ENCODE measurements around the gene VPS36. TPM values are rescaled to one million over a fixed set of nuclear protein-coding genes. Genes with fewer than 3 reads are reported as not detected.

VPS36 gene
- total RNA-seq, 2 donors from 2014 or later, result 35.3 to 44.6 TPM

DNA sequence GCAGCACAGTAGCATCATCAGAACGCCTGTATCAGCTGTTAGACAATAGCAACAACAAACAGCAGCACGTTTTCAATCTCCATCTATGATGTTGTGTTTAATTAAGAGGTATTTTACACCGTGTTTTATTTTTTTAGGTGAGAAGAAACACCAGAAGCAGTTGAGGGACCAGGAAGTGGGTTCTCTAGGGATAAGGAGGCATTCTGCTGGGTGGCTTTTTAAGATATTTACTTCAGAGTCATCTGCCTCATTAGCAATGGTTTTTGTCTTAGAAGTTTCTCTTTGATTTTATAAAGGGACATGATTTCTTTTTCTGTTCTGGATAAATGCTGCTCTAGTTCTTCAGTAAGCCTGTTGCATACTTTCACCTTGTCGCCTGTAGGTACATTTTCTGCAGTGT lies 13.1 kb upstream of the VPS36 start:
- H3K36me3 ChIP-seq (replicated peaks in 1 of 2; ENCODE audit: insufficient read depth in 1 of 2, low read depth in 2 of 2), result peaks cover 0 to 3% of the 10 kb centered on the region in 2 donors
- H3K9me3 ChIP-seq, result no peaks in the 10 kb centered on the region
- no peaks in the 10 kb centered on the region for H3K27me3 ChIP-seq
- no peak for ATAC-seq
- no peak for DNase-seq
- H3K4me1 ChIP-seq, result no peaks in the 10 kb centered on the region
- no peak overlapping the region for H3K4me3 ChIP-seq
- no peak overlapping the region for H3K27ac ChIP-seq
- 80 to 81% methylated on average over 4 of the region's 4 CpGs for WGBS, 2 donors
- TF ChIP-seq, protein P1, sequence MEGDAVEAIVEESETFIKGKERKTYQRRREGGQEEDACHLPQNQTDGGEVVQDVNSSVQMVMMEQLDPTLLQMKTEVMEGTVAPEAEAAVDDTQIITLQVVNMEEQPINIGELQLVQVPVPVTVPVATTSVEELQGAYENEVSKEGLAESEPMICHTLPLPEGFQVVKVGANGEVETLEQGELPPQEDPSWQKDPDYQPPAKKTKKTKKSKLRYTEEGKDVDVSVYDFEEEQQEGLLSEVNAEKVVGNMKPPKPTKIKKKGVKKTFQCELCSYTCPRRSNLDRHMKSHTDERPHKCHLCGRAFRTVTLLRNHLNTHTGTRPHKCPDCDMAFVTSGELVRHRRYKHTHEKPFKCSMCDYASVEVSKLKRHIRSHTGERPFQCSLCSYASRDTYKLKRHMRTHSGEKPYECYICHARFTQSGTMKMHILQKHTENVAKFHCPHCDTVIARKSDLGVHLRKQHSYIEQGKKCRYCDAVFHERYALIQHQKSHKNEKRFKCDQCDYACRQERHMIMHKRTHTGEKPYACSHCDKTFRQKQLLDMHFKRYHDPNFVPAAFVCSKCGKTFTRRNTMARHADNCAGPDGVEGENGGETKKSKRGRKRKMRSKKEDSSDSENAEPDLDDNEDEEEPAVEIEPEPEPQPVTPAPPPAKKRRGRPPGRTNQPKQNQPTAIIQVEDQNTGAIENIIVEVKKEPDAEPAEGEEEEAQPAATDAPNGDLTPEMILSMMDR (IDR thresholded peaks at IDR 0.05), result no peak
- TF ChIP-seq POLR2A (IDR thresholded peaks at IDR 0.05), result no peak
- intact Hi-C loops (cut with DNase I), result no loop called here

DNA sequence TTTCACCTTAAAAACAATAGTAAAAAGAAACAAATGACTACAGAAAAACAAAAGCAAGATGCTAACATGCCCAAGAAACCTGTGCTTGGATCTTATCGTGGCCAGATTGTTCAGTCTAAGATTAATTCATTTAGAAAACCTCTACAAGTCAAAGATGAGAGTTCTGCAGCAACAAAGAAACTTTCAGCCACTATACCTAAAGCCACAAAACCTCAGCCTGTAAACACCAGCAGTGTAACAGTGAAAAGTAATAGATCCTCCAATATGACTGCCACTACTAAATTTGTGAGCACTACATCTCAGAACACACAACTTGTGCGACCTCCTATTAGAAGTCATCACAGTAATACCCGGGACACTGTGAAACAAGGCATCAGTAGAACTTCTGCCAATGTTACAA lies 10.8 kb upstream of the VPS36 start:
- WGBS, 2 donors, result 79 to 92% methylated on average over 3 of the region's 3 CpGs
- ATAC-seq, result no peak
- H3K27ac ChIP-seq, result no peak overlapping the region
- peaks cover 5% of the 10 kb centered on the region for H3K4me1 ChIP-seq
- no peaks in the 10 kb centered on the region for H3K27me3 ChIP-seq
- no peak for DNase-seq
- H3K36me3 ChIP-seq (replicated peaks in 1 of 2; ENCODE audit: insufficient read depth in 1 of 2, low read depth in 2 of 2), result peaks cover 0 to 3% of the 10 kb centered on the region in 2 donors
- H3K4me3 ChIP-seq, result no peak overlapping the region
- TF ChIP-seq POLR2A (IDR thresholded peaks at IDR 0.05), result no peak
- TF ChIP-seq, protein P1 (IDR thresholded peaks at IDR 0.05), result no peak
- intact Hi-C loops (cut with DNase I), result no loop called here
- H3K9me3 ChIP-seq, result no peaks in the 10 kb centered on the region

DNA sequence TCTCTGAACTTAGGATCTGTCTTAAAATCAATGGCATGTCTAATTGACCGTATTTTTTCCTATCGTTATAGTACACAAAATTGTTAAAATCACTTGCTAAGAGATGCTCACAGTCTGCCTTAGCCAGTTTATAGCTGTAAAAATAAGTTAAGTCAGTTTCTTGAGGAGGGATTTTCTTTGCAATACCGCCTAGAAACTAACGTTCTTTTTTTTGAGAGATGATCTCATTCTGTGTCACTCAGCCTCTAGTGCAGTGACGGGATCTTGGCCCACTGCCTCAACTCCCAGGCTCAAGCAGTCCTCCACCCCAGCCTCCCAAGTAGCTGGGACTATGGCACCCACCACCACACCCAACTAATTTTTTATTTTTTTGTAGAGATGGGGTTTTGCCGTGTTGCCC lies 9.2 kb upstream of the VPS36 start:
- TF ChIP-seq, protein P1 (IDR thresholded peaks at IDR 0.05), result no peak
- TF ChIP-seq POLR2A (IDR thresholded peaks at IDR 0.05), result no peak
- intact Hi-C loops (cut with DNase I), result no loop called here
- Histone ChIP-seq H3K36me3 (replicated peaks in 1 of 2; ENCODE audit: insufficient read depth in 1 of 2, low read depth in 2 of 2) (peaks cover 0 to 3% of the 10 kb centered on the region in 2 donors), H3K4me1 (peaks cover 8% of the 10 kb centered on the region), H3K27me3 (no peaks in the 10 kb centered on the region), H3K27ac (no peak overlapping the region), H3K4me3 (no peak overlapping the region), H3K9me3 (no peaks in the 10 kb centered on the region)
- no peak for ATAC-seq
- no peak for DNase-seq
- WGBS, 2 donors, result 79 to 89% methylated on average over 6 of the region's 6 CpGs

DNA sequence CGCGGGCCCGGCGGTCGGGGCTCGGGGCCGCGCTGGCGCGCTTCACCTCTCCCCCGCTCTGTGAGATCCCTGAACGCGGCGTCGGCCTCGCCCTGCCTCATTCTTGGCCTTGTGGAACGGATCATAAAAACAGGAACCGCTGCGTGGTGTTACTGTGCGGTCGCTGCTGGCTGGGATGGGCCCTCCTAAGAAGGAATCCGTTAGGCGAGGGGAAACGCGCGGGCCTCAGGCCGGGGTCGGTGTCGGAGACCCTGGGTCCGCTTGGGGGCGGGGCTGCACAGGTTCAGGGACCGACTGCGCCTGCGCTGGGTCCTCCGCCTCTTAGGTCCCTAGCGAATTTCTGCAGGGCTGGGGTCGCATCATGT lies 5.2 kb upstream of the VPS36 start:
- Histone ChIP-seq H3K36me3 (replicated peaks in 1 of 2; ENCODE audit: insufficient read depth in 1 of 2, low read depth in 2 of 2) (no peaks in the 10 kb centered on the region), H3K4me3 (peak overlapping the region; percentile 51 to 58), H3K27ac (peak overlapping the region; percentile 86 to 95 (median 88)), H3K9me3 (no peaks in the 10 kb centered on the region), H3K27me3 (no peaks in the 10 kb centered on the region), H3K4me1 (peaks cover 22% of the 10 kb centered on the region)
- ATAC-seq, result peak; percentile 57
- peak; percentile 65 to 84 (median 68) for DNase-seq
- WGBS, 2 donors, result 0 to 1% methylated on average over 3 to 37 of the region's 37 CpGs
- intact Hi-C loops (cut with DNase I), result no loop called here
- TF ChIP-seq POLR2A (IDR thresholded peaks at IDR 0.05), result no peak
- TF ChIP-seq, protein P1 (IDR thresholded peaks at IDR 0.05), result no peak
